ENCODE results near the gene LAMA5.

GRCh38 chr20:62342910-62343309, 24.2 kb downstream of the LAMA5 start:
- TF ChIP-seq CTCF (optimal IDR thresholded peaks at IDR 0.05 in 1 of 3, IDR thresholded peaks at IDR 0.05 in 1 of 3, conservative IDR thresholded peaks at IDR 0.05 in 1 of 3; ENCODE audit: extremely low read depth in 1 of 3, insufficient read depth in 2 of 3, low read length in 3 of 3) (no peak), EZH2 (IDR thresholded peaks at IDR 0.05; ENCODE audit: low read length) (no peak)

Measured in keratinocyte (primary cell).